Activated T-cell treated with anti-CD3 and anti-CD28 coated beads, Interleukin-2, amount 50 U/mL, for 72 hours (primary cell): ENCODE data around the gene POLR2C. TPM values are rescaled to one million over a fixed set of nuclear protein-coding genes. Genes with fewer than 3 reads are reported as not detected.
"Not testable (repeated sequence)": the region's sequence is repeated elsewhere in the genome, so short reads cannot be mapped to it uniquely, and the experiment has no call there.

Experiments used
- ATAC-seq, 2 donors: fragments of 150-1000 bp; cut with Tn5 transposase; replicated peaks in 1 of 2; 2 replicates each; pipeline ENCODE4 v1.10.0; 2021; ENCODE audit warnings: moderate library complexity in 2 of 2, mild to moderate bottlenecking in 1 of 2
- DNase-seq, 2 donors: peaks; one replicate each; pipeline ENCODE4 v3.0.0; 2021 to 2022; ENCODE audit warnings: mixed read lengths in 1 of 2
- H3K27ac Mint-ChIP-seq: one replicate; pipeline ENCODE4 v1.8.0; 2022; ENCODE audit warnings: mild to moderate bottlenecking, moderate library complexity, mixed read lengths
- H3K27me3 Mint-ChIP-seq: one replicate; pipeline ENCODE4 v1.8.0; 2022; ENCODE audit warnings: low read depth, mixed read lengths
- H3K36me3 Mint-ChIP-seq, 2 donors: one replicate each; pipeline ENCODE4 v1.8.0; 2022; ENCODE audit warnings: mixed read lengths in 2 of 2, mild to moderate bottlenecking in 1 of 2; ENCODE audit not compliant: insufficient read depth in 2 of 2
- H3K4me1 Mint-ChIP-seq: one replicate; pipeline ENCODE4 v1.8.0; 2022; ENCODE audit warnings: low read depth, mixed read lengths
- H3K4me3 Mint-ChIP-seq, 2 donors: one replicate each; pipeline ENCODE4 v1.8.0; 2022; ENCODE audit warnings: mild to moderate bottlenecking in 2 of 2, mixed read lengths in 2 of 2, moderate library complexity in 2 of 2
- H3K9me3 Mint-ChIP-seq, 2 donors: one replicate each; pipeline ENCODE4 v1.8.0; 2022; ENCODE audit warnings: mixed read lengths in 2 of 2
- total RNA-seq, 2 donors: library from RNA; stranded (reverse); gene quantifications; one replicate each; pipeline ENCODE4 v1.2.3, GENCODE V29; 2022

POLR2C gene
- total RNA-seq, 2 donors from 2014 or later, result 65.7 to 67.5 TPM

GRCh38 chr16:57432989-57433388 lies 29.5 kb upstream of the POLR2C start:
- DNase-seq (no peak), ATAC-seq (no peak)
- Mint-ChIP-seq H3K27ac (peak overlapping the region; percentile 16), H3K27me3 (no peaks in the 10 kb centered on the region), H3K4me3 (no peak overlapping the region), H3K36me3 (peaks cover 13 to 34% of the 10 kb centered on the region in 2 donors), H3K9me3 (no peaks in the 10 kb centered on the region), H3K4me1 (peaks cover 8% of the 10 kb centered on the region)

GRCh38 chr16:57434003-57434402 lies 28.5 kb upstream of the POLR2C start:
- no peak for DNase-seq
- Mint-ChIP-seq H3K4me1 (peaks cover 8% of the 10 kb centered on the region), H3K27ac (peak overlapping the region; percentile 77), H3K36me3 (peaks cover 15 to 33% of the 10 kb centered on the region in 2 donors), H3K4me3 (no peak overlapping the region), H3K27me3 (no peaks in the 10 kb centered on the region), H3K9me3 (no peaks in the 10 kb centered on the region)
- no peak for ATAC-seq

GRCh38 chr16:57435838-57436237 lies 26.6 kb upstream of the POLR2C start:
- ATAC-seq, result no peak
- peaks cover 8% of the 10 kb centered on the region for H3K4me1 Mint-ChIP-seq
- no peak overlapping the region for H3K4me3 Mint-ChIP-seq
- peaks cover 22 to 38% of the 10 kb centered on the region in 2 donors for H3K36me3 Mint-ChIP-seq
- no peaks in the 10 kb centered on the region for H3K27me3 Mint-ChIP-seq
- no peak for DNase-seq
- no peak overlapping the region for H3K27ac Mint-ChIP-seq
- no peaks in the 10 kb centered on the region for H3K9me3 Mint-ChIP-seq

- H3K27ac Mint-ChIP-seq, H3K27me3 Mint-ChIP-seq, H3K9me3 Mint-ChIP-seq, ATAC-seq, DNase-seq, H3K4me3 Mint-ChIP-seq, H3K4me1 Mint-ChIP-seq: not testable (repeated sequence)
- H3K36me3 Mint-ChIP-seq, result peaks cover 22 to 29% of the 10 kb centered on the region in 2 donors
Observed at GRCh38 chr16:57439947-57440346, 22.5 kb upstream of the POLR2C start.

- H3K36me3 Mint-ChIP-seq, result peaks cover 22 to 29% of the 10 kb centered on the region in 2 donors
- H3K27me3 Mint-ChIP-seq, ATAC-seq, DNase-seq, H3K9me3 Mint-ChIP-seq, H3K27ac Mint-ChIP-seq, H3K4me3 Mint-ChIP-seq: not testable (repeated sequence)
- H3K4me1 Mint-ChIP-seq, result peaks cover 11% of the 10 kb centered on the region
Observed at GRCh38 chr16:57440551-57440950, 21.9 kb upstream of the POLR2C start.

- H3K27me3 Mint-ChIP-seq, result no peaks in the 10 kb centered on the region
- ATAC-seq, result no peak
- no peak for DNase-seq
- peaks cover 0 to 2% of the 10 kb centered on the region in 2 donors for H3K9me3 Mint-ChIP-seq
- H3K4me3 Mint-ChIP-seq, result peak overlapping the region; percentile 34 to 42
- peaks cover 15 to 17% of the 10 kb centered on the region in 2 donors for H3K36me3 Mint-ChIP-seq
- peaks cover 40% of the 10 kb centered on the region for H3K4me1 Mint-ChIP-seq
- no peak overlapping the region for H3K27ac Mint-ChIP-seq
Observed at GRCh38 chr16:57444711-57445110, 17.8 kb upstream of the POLR2C start.

GRCh38 chr16:57445510-57445909 lies 17.0 kb upstream of the POLR2C start:
- Mint-ChIP-seq H3K27me3 (no peaks in the 10 kb centered on the region), H3K27ac (no peak overlapping the region), H3K4me1 (peaks cover 40% of the 10 kb centered on the region), H3K36me3 (peaks cover 9% of the 10 kb centered on the region in 2 donors), H3K4me3 (peak overlapping the region in 1 of 2 donors; percentile 17), H3K9me3 (peaks cover 0 to 2% of the 10 kb centered on the region in 2 donors)
- no peak for DNase-seq
- ATAC-seq, result no peak

GRCh38 chr16:57446531-57447185 lies 15.8 kb upstream of the POLR2C start:
- DNase-seq (peak; percentile 28 to 32), ATAC-seq (peak; percentile 29 to 32)
- Mint-ChIP-seq H3K27me3 (no peaks in the 10 kb centered on the region), H3K4me1 (peaks cover 40% of the 10 kb centered on the region), H3K4me3 (peak overlapping the region; percentile 92 to 96), H3K36me3 (peaks cover 3 to 4% of the 10 kb centered on the region in 2 donors), H3K9me3 (no peaks in the 10 kb centered on the region), H3K27ac (peak overlapping the region; percentile 88)

GRCh38 chr16:57447186-57447962 lies 15.1 kb upstream of the POLR2C start, which contains the start of the genes CIAPIN1 and COQ9:
Gene CIAPIN1 (minus strand): TSS chr16:57447385. CDS start chr16:57440928, 6,457 bp downstream.
Gene COQ9 (plus strand): TSS chr16:57447479. CDS start chr16:57447506, 27 bp downstream.
- Mint-ChIP-seq H3K36me3 (peaks cover 3 to 4% of the 10 kb centered on the region in 2 donors), H3K4me3 (peak within 1 kb of the TSS; percentile 92 to 96), H3K27ac (peak within 1 kb of the TSS; percentile 97), H3K4me1 (peaks cover 40% of the 10 kb centered on the region), H3K27me3 (no peaks in the 10 kb centered on the region), H3K9me3 (no peaks in the 10 kb centered on the region)
- ATAC-seq, result peak; percentile 99 to 100
- DNase-seq, result peak; percentile 93 to 95

GRCh38 chr16:57452021-57452420 lies 10.5 kb upstream of the POLR2C start:
- Mint-ChIP-seq H3K36me3 (peaks cover 5 to 11% of the 10 kb centered on the region in 2 donors), H3K4me1 (peaks cover 23% of the 10 kb centered on the region), H3K27ac (no peak overlapping the region), H3K9me3 (no peaks in the 10 kb centered on the region), H3K4me3 (no peak overlapping the region), H3K27me3 (no peaks in the 10 kb centered on the region)
- DNase-seq (no peak), ATAC-seq (no peak)

GRCh38 chr16:57462978-57463362 lies 491 bp downstream of the POLR2C start:
- no peaks in the 10 kb centered on the region for H3K9me3 Mint-ChIP-seq
- peaks cover 8 to 17% of the 10 kb centered on the region in 2 donors for H3K36me3 Mint-ChIP-seq
- H3K4me3 Mint-ChIP-seq, result peak overlapping the region; percentile 95 to 99
- DNase-seq, result peak; percentile 22 to 29
- no peaks in the 10 kb centered on the region for H3K27me3 Mint-ChIP-seq
- peak; percentile 14 to 34 for ATAC-seq
- peaks cover 26% of the 10 kb centered on the region for H3K4me1 Mint-ChIP-seq
- peak overlapping the region; percentile 25 for H3K27ac Mint-ChIP-seq

- H3K9me3 Mint-ChIP-seq, result no peaks in the 10 kb centered on the region
- DNase-seq, result no peak
- ATAC-seq, result no peak
- H3K27ac Mint-ChIP-seq, result peak overlapping the region; percentile 70
- peak overlapping the region in 1 of 2 donors; percentile 95 for H3K4me3 Mint-ChIP-seq
- no peaks in the 10 kb centered on the region for H3K27me3 Mint-ChIP-seq
- peaks cover 26% of the 10 kb centered on the region for H3K4me1 Mint-ChIP-seq
- H3K36me3 Mint-ChIP-seq, result peaks cover 11 to 24% of the 10 kb centered on the region in 2 donors
Observed at GRCh38 chr16:57464523-57464922, 2.0 kb downstream of the POLR2C start.

- DNase-seq, result no peak
- no peak for ATAC-seq
- Mint-ChIP-seq H3K27ac (peak overlapping the region; percentile 93), H3K4me3 (no peak overlapping the region), H3K9me3 (no peaks in the 10 kb centered on the region), H3K36me3 (peaks cover 10 to 24% of the 10 kb centered on the region in 2 donors), H3K27me3 (no peaks in the 10 kb centered on the region), H3K4me1 (peaks cover 21% of the 10 kb centered on the region)
Observed at GRCh38 chr16:57468346-57468745, 5.9 kb downstream of the POLR2C start.
